ENCODE data around the gene PPP1R36.

- no peak for TF ChIP-seq CTCF (IDR thresholded peaks at IDR 0.05 in 4 of 5, conservative IDR thresholded peaks at IDR 0.05 in 1 of 5)
- TF ChIP-seq POLR2A (IDR thresholded peaks at IDR 0.05): no peak
These were observed at the start of gene PPP1R36 for GRCh38 chr14:64549791-64550620.

All from gastrocnemius medialis (tissue), 4 donors.